Measurements from ENCODE around the gene HOXA1. TPM values are rescaled to one million over a fixed set of nuclear protein-coding genes. Genes with fewer than 3 reads are reported as not detected.
A peak's percentile ranks its signal among the peaks of the same experiment; 100 is the strongest.

Gene HOXA1
- total RNA-seq, 1 donor from 2014 or later: 3.5 TPM

DNA sequence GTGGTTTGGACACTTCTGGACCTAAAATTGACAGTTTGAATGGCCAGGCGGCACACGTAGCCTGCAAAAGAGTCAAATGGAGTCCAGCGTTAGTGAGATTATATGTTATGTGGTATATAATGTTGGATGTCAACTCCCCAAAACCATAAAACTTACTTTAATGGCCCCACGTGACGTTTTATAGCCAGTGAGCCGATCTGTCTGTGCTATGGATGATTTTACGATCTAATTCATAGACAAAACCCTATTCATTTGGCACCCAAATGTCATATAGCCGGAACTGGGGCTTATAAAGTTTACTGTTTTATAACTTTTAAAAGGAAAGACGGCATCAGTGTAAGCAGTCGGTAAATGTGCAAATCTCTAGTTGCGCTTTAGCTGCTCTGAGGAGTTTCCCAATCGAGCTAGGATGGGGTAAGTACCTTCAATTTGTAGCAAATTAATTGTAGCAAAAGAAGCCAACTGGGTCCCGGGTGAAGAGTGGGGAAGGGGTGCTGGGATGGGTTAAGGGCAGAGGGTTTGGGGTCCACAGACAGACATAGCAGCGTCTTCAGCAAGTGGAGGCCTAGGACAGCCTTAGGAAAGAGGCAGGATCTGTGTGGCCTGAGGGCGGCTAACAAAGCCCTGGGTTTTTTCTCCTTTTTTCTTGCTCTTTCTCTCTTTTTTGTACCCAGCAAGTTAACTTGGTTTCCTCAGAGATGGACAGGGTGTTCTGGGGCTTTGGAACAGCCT is 44.5 kb upstream of the HOXA1 start:
- Mint-ChIP-seq H3K27ac (ENCODE audit: unreplicated experiment) (no peak overlapping the region), H3K4me3 (ENCODE audit: unreplicated experiment) (no peak overlapping the region), H3K9me3 (ENCODE audit: unreplicated experiment) (no peaks in the 10 kb centered on the region), H3K36me3 (ENCODE audit: low read depth, unreplicated experiment) (peaks cover 4% of the 10 kb centered on the region), H3K27me3 (ENCODE audit: unreplicated experiment) (peaks cover 26% of the 10 kb centered on the region), H3K4me1 (ENCODE audit: unreplicated experiment) (peaks cover 31% of the 10 kb centered on the region)
- TF ChIP-seq, protein P1, sequence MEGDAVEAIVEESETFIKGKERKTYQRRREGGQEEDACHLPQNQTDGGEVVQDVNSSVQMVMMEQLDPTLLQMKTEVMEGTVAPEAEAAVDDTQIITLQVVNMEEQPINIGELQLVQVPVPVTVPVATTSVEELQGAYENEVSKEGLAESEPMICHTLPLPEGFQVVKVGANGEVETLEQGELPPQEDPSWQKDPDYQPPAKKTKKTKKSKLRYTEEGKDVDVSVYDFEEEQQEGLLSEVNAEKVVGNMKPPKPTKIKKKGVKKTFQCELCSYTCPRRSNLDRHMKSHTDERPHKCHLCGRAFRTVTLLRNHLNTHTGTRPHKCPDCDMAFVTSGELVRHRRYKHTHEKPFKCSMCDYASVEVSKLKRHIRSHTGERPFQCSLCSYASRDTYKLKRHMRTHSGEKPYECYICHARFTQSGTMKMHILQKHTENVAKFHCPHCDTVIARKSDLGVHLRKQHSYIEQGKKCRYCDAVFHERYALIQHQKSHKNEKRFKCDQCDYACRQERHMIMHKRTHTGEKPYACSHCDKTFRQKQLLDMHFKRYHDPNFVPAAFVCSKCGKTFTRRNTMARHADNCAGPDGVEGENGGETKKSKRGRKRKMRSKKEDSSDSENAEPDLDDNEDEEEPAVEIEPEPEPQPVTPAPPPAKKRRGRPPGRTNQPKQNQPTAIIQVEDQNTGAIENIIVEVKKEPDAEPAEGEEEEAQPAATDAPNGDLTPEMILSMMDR (IDR thresholded peaks at IDR 0.05; ENCODE audit: unreplicated experiment): no peak
- DNase-seq (ENCODE audit: low spot score): no peak

DNA sequence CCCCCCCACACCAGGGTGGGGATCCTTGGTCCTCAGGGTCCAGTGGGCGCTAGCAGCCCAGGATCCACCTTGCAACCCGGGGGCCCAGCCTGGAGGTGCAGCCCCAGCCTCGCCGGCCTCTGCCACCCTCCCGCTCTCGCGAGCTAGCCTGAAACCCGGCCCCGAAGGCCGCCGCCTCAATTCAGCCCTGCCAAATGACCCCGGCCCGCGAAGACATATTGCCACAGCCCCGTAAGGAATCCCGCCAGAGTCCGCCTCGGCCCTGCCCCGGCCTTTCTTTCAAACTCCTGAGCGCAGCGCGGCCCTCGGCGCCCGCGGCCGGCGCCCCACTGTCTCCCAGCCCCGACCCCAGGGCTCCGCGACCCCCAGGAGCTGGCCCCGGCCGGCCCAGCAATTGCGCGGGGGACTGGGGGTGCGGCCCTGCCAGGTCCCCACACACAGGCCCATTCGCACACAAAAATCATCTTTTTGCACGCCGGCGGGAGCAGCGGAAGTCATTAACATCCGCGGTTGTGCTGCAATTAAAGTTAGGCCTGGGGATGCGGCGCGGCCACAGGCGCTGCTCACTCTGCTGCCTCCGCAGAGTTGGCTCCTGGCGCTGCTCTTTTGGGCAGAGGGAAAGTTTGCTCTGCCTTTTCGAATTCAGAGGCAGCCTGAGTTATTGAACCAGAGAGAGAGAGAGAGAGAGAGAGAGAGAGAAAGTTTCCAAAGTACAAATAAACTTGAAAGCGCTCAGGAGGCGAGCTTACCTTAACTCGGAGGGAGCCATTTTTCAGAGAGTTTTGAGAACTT is 43.7 kb upstream of the HOXA1 start:
- no peak overlapping the region for H3K4me3 Mint-ChIP-seq (ENCODE audit: unreplicated experiment)
- TF ChIP-seq, protein P1 (IDR thresholded peaks at IDR 0.05; ENCODE audit: unreplicated experiment): no peak
- peaks cover 4% of the 10 kb centered on the region for H3K36me3 Mint-ChIP-seq (ENCODE audit: low read depth, unreplicated experiment)
- H3K4me1 Mint-ChIP-seq (ENCODE audit: unreplicated experiment): peaks cover 31% of the 10 kb centered on the region
- H3K27me3 Mint-ChIP-seq (ENCODE audit: unreplicated experiment): peaks cover 24% of the 10 kb centered on the region
- DNase-seq (ENCODE audit: low spot score): peak; percentile 38
- H3K27ac Mint-ChIP-seq (ENCODE audit: unreplicated experiment): no peak overlapping the region
- no peaks in the 10 kb centered on the region for H3K9me3 Mint-ChIP-seq (ENCODE audit: unreplicated experiment)

DNA sequence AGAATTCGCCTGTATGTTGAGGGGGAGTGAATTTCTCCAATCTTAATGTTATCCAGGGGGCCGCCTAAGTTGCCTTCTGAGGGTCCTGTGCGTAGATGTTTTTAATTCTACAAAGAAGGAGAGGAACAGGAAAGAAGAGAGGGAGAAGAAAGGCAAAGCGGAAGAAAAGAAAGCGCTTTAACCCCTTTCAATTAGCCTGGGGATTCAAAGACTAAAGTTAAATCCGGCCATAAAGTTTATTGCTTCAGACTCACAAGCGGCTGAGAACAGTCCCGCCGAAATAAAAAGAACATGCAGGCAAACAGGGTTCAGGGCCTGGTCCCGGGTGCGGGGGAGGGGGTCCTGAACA is 43.2 kb upstream of the HOXA1 start:
- Mint-ChIP-seq H3K27me3 (ENCODE audit: unreplicated experiment) (peaks cover 21% of the 10 kb centered on the region), H3K4me3 (ENCODE audit: unreplicated experiment) (no peak overlapping the region), H3K4me1 (ENCODE audit: unreplicated experiment) (peaks cover 30% of the 10 kb centered on the region), H3K36me3 (ENCODE audit: low read depth, unreplicated experiment) (peaks cover 4% of the 10 kb centered on the region), H3K27ac (ENCODE audit: unreplicated experiment) (no peak overlapping the region), H3K9me3 (ENCODE audit: unreplicated experiment) (no peaks in the 10 kb centered on the region)
- DNase-seq (ENCODE audit: low spot score): no peak
- TF ChIP-seq, protein P1 (IDR thresholded peaks at IDR 0.05; ENCODE audit: unreplicated experiment): no peak

DNA sequence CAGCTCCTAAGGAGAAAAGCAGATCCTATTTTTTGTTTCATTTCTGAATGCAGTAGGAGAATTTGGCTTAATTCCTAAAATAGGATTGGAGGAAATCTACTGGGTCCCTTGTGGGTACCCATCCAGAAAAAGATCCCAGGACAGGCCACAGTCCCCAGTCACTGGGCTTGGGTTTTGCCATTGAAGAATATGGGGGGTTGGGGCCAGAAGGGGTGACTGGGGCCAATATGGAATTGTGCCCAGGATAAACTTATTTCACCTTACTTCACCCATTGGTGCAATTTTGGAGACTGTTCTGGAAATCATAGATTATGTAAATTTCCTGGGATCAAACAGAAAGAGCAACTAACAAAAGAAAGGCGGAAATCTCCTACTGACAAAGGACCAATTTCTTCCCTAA is 42.7 kb upstream of the HOXA1 start:
- H3K27ac Mint-ChIP-seq (ENCODE audit: unreplicated experiment): no peak overlapping the region
- H3K9me3 Mint-ChIP-seq (ENCODE audit: unreplicated experiment): no peaks in the 10 kb centered on the region
- H3K4me3 Mint-ChIP-seq (ENCODE audit: unreplicated experiment): no peak overlapping the region
- peaks cover 33% of the 10 kb centered on the region for H3K4me1 Mint-ChIP-seq (ENCODE audit: unreplicated experiment)
- TF ChIP-seq, protein P1 (IDR thresholded peaks at IDR 0.05; ENCODE audit: unreplicated experiment): no peak
- peaks cover 24% of the 10 kb centered on the region for H3K27me3 Mint-ChIP-seq (ENCODE audit: unreplicated experiment)
- no peak for DNase-seq (ENCODE audit: low spot score)
- peaks cover 4% of the 10 kb centered on the region for H3K36me3 Mint-ChIP-seq (ENCODE audit: low read depth, unreplicated experiment)
